Pulmonary artery endothelial cell (primary cell): ENCODE data around the gene LASP1. TPM values are rescaled to one million over a fixed set of nuclear protein-coding genes. Genes with fewer than 3 reads are reported as not detected.
"Not testable (repeated sequence)": the region's sequence is repeated elsewhere in the genome, so short reads cannot be mapped to it uniquely, and the experiment has no call there.

Source experiments
- DNase-seq: peaks from one replicate; pipeline ENCODE4 v3.0.0-alpha.2; 2011; ENCODE audit warnings: low read depth, low spot score
- total RNA-seq: library from RNA; depleted of rRNA; stranded (reverse); fragments of >200 nt; gene quantifications from 2 replicates; pipeline ENCODE4 v1.2.3, GENCODE V29; 2014

The LASP1 gene
- total RNA-seq, 1 donor from 2014 or later, result 101 TPM

GRCh38 chr17:38906460-38907228 is 36.8 kb downstream of the LASP1 start:
- DNase-seq, result no peak

DNA sequence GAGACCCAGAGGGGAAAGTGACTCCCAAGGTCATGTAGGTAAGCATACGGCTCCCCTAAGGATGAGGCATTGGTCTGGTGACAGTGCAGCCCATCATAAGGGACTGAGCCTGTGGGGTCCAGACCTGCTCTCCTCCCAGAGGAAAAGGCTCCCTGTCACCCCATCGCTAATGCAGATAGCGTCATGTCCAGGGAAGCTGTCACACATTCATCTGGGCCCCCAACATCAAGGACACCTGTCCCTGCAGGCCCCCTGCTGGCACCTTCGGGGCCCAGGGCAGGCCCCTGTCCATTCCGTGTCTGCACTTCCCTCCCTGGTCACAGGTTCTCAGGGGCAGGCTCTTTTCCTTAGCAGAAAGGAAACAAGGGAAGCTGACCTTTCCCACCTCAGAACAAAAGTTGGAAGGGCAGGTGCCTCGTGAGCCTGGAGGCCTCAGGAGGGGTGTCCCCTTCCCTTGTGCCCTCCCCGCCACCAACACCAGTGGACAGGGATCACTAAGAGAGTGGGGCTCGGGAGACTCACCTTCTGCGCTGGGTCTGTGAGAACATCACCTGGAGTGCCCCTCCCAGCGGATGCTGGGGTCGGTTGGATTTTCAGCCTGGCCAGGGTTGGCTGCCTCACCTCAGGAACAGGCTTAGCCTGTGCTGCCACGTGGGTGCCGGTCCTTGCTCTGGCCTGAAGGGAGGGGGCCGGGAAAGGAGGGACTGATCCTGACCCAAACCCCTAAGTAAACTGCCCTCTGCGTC is 38.2 kb downstream of the LASP1 start:
- DNase-seq, result no peak

GRCh38 chr17:38908676-38909181 is 38.9 kb downstream of the LASP1 start:
- DNase-seq, result no peak

DNA sequence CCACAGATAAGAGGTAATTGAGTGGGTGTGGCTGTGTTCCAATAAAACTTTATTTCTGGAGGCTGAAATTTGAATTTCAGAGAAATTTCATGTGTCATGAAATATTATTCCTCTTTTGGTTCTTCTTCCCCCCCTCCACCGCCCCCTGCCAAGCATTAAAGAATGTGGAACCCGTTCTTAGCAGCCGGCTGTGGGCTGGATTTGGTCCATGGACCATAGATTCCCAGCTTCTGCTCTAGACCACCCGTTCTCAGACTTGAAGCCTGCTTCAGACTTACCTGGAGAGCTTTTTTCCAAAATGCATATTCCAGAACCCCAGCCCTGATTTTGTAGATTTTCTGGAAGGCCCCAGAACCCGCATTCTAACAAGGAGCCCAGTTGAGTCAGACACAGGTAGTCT is 40.5 kb downstream of the LASP1 start:
- DNase-seq, result no peak

- no peak for DNase-seq
These were observed 41.3 kb downstream of the LASP1 start for GRCh38 chr17:38911081-38911730.

DNA sequence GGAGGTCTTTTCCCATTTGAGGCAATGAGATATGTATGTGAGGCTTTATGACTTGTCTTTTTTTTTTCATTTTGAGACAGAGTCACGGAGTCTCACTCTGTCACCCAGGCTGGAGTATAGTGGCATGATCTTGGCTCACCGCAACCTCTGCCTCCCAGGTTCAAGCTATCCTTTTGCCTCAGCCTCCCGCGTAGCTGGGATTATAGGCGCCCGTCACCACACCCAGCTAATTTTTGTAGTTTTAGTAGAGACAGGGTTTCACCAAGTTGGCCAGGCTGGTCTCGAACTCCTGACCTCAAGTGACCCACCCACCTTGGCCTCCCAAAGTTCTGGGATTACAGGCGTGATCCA is 41.8 kb downstream of the LASP1 start:
- not testable (repeated sequence) for DNase-seq

- no peak for DNase-seq
These were observed 42.5 kb downstream of the LASP1 start for GRCh38 chr17:38912221-38912813.

DNA sequence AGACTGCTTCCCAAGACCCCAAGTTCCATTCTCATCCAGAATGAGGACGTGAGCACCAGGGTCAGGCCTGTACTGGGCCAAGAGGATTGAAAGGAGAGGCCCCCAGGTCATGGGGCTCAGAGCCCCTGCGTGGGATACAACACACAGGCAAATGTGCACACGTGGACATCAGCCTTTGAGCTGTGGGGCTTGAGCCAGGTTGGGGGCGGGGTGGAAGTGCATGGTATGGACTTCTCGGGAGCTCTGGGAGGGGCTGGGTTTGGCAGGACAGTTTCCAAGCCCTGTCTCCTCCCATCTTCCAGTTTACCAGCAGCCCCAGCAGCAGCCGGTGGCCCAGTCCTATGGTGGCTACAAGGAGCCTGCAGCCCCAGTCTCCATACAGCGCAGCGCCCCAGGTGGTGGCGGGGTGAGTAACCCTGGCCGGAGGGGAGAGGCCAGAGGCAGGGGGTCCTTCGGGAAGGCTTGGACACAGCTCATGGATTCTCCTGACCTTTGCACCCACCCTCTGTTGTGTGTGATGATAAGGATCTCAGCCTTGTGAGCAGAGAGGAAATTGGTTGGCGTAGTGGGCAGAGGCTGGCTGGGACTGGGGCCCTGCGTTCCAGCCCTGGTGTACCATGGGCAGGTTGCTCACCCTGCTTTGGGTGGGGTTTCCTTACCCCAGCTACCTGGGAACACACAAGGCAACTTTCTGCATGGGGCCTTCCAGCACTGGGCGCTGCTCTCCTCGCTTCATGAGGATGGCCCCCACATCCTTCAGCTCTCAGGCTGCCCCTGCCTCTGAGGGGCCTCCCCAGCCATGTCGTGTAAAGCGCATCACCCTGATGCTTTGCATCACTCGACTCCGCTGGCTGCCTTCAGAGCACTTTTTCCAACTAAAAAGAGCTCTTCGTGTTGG is 45.1 kb downstream of the LASP1 start:
- no peak for DNase-seq

- no peak for DNase-seq
These were observed 45.8 kb downstream of the LASP1 start for GRCh38 chr17:38915639-38915995.

- no peak for DNase-seq
These were observed 46.9 kb downstream of the LASP1 start for GRCh38 chr17:38916771-38917170.

- DNase-seq, result no peak
These were observed 47.4 kb downstream of the LASP1 start for GRCh38 chr17:38917259-38917658.

DNA sequence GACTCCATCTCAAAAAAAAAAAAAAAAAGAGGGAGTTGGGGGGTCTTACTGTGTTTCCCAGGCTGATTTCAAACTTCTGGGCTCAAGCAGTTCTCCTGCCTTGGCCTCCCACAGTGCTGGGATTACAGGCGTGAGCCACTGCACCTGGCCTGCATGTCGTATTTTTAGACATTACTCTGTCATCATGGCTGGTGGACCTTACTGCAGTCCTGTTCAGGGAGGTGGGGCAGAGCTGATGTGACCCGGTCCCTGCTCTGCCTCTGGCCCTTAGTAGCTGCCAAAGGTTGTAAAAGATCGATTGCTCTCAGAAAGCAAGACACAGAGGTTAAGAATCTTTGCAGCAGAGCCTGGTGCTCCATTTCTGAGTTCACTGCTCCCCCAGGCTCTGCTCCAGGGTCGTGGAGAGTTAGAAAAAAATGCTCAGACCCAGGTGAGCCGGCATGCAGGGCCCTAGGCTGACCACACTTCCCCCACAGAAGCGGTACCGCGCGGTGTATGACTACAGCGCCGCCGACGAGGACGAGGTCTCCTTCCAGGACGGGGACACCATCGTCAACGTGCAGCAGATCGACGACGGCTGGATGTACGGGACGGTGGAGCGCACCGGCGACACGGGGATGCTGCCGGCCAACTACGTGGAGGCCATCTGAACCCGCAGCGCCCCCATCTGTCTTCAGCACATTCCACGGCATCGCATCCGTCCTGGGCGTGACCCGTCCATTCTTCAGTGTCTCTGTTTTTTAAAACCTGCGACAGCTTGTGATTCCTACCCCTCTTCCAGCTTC is 48.5 kb downstream of the LASP1 start:
- no peak for DNase-seq

- no peak for DNase-seq
These were observed 49.1 kb downstream of the LASP1 start for GRCh38 chr17:38918916-38919315.

DNA sequence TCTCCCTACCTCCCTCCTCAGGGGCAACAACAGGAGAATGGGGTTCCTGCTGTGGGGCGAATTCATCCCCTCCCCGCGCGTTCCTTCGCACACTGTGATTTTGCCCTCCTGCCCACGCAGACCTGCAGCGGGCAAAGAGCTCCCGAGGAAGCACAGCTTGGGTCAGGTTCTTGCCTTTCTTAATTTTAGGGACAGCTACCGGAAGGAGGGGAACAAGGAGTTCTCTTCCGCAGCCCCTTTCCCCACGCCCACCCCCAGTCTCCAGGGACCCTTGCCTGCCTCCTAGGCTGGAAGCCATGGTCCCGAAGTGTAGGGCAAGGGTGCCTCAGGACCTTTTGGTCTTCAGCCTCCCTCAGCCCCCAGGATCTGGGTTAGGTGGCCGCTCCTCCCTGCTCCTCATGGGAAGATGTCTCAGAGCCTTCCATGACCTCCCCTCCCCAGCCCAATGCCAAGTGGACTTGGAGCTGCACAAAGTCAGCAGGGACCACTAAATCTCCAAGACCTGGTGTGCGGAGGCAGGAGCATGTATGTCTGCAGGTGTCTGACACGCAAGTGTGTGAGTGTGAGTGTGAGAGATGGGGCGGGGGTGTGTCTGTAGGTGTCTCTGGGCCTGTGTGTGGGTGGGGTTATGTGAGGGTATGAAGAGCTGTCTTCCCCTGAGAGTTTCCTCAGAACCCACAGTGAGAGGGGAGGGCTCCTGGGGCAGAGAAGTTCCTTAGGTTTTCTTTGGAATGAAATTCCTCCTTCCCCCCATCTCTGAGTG is 49.6 kb downstream of the LASP1 start:
- no peak for DNase-seq

DNA sequence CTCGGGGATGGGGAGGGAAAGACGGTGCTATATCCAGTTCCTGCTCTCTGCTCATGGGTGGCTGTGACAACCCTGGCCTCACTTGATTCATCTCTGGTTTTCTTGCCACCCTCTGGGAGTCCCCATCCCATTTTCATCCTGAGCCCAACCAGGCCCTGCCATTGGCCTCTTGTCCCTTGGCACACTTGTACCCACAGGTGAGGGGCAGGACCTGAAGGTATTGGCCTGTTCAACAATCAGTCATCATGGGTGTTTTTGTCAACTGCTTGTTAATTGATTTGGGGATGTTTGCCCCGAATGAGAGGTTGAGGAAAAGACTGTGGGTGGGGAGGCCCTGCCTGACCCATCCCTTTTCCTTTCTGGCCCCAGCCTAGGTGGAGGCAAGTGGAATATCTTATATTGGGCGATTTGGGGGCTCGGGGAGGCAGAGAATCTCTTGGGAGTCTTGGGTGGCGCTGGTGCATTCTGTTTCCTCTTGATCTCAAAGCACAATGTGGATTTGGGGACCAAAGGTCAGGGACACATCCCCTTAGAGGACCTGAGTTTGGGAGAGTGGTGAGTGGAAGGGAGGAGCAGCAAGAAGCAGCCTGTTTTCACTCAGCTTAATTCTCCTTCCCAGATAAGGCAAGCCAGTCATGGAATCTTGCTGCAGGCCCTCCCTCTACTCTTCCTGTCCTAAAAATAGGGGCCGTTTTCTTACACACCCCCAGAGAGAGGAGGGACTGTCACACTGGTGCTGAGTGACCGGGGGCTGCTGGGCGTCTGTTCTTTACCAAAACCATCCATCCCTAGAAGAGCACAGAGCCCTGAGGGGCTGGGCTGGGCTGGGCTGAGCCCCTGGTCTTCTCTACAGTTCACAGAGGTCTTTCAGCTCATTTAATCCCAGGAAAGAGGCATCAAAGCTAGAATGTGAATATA is 50.8 kb downstream of the LASP1 start:
- DNase-seq, result no peak

DNA sequence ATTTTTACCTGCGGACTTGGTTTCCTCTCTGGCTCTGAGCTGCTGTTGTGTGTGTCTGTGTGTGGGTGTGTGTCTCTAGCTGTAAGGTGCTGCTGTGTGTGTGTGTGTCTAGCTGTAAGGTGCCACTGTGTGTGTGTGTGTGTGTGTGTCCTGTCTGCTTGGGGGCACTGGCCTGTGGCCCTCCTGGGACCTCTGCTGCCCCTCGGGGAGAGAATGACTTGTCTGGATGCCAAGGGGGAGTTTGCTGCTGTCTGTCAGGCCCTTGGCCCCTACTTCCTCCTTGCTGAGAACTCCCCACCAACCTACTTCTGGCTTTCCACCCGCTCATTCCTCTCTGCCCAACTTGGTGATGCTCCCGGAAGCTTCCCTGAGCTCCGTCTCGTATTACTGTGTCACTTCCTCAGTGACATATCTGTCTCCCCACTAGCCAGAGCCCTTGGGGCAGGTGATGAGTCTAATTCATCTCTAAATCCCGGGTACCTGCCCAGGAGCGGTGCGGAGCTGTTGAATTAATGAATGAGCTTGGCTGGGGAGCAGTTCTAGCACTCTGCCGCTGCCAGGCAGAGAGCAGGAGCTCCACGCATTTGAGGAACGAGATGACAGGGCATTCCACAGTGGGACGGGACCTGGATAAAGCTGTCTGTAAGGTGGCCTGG is 52.0 kb downstream of the LASP1 start:
- no peak for DNase-seq

DNA sequence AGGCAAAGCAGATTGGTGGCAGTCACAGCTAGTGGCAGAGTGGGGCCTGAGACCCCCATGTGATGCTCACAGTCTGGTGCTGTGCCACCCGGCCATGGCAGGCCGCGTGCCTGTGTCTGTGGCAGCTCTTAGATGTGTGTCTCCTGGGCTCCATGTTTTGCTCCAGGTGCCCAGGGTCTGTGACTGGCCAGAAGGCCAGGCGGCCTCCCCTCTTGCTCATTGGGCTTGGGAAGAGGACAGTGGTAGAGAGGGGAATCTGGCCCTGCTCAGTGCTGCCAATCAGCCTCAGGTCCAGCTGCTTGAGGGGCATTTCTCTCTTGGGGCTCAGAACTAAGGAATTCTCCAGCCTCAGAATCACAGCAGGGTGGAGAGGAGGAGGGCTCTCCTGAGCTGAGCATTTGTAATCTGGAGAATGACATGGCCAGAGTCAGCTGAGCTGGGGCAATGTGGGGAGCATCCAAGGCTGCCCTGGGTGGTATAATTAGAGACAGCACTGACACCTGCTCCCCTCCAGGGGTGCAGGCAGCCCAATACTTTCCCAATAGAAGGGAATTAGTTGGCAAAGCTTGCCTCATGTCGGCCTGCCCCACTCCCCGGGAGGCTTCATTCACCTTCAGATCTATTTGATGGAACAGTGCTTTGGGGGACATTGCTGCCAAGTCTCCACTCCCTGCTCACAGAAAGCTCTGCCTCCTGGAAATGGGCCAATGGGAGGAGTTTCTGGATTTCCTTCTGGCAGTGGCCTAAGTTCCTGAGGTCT is 52.9 kb downstream of the LASP1 start:
- DNase-seq, result no peak
